Measurements from ENCODE around the gene LMO1.

- TF ChIP-seq POLR2AphosphoS5 (IDR thresholded peaks at IDR 0.05; ENCODE audit: control insufficient read depth, insufficient read depth, low read depth, low read length) (no peak), SIN3A (IDR thresholded peaks at IDR 0.05; ENCODE audit: borderline replicate concordance in 2 of 2, control insufficient read depth in 1 of 2, low read depth in 2 of 2, low read length in 2 of 2) (no peak), VEZF1 (CRISPR knock-in tag; IDR thresholded peaks at IDR 0.05) (no peak), CTCF (IDR thresholded peaks at IDR 0.05 in 2 of 3, conservative IDR thresholded peaks at IDR 0.05 in 1 of 3; ENCODE audit: insufficient read depth in 2 of 3, low read depth in 1 of 3, low read length in 3 of 3) (no peak), PCBP1 (IDR thresholded peaks at IDR 0.05; ENCODE audit: low read depth, low read length, poor library complexity, severe bottlenecking) (no peak), STAG1 (CRISPR knock-in tag; IDR thresholded peaks at IDR 0.05; ENCODE audit: borderline replicate concordance) (no peak), POLR2A (conservative IDR thresholded peaks at IDR 0.05) (no peak)
- TF ChIP-seq, protein P1, sequence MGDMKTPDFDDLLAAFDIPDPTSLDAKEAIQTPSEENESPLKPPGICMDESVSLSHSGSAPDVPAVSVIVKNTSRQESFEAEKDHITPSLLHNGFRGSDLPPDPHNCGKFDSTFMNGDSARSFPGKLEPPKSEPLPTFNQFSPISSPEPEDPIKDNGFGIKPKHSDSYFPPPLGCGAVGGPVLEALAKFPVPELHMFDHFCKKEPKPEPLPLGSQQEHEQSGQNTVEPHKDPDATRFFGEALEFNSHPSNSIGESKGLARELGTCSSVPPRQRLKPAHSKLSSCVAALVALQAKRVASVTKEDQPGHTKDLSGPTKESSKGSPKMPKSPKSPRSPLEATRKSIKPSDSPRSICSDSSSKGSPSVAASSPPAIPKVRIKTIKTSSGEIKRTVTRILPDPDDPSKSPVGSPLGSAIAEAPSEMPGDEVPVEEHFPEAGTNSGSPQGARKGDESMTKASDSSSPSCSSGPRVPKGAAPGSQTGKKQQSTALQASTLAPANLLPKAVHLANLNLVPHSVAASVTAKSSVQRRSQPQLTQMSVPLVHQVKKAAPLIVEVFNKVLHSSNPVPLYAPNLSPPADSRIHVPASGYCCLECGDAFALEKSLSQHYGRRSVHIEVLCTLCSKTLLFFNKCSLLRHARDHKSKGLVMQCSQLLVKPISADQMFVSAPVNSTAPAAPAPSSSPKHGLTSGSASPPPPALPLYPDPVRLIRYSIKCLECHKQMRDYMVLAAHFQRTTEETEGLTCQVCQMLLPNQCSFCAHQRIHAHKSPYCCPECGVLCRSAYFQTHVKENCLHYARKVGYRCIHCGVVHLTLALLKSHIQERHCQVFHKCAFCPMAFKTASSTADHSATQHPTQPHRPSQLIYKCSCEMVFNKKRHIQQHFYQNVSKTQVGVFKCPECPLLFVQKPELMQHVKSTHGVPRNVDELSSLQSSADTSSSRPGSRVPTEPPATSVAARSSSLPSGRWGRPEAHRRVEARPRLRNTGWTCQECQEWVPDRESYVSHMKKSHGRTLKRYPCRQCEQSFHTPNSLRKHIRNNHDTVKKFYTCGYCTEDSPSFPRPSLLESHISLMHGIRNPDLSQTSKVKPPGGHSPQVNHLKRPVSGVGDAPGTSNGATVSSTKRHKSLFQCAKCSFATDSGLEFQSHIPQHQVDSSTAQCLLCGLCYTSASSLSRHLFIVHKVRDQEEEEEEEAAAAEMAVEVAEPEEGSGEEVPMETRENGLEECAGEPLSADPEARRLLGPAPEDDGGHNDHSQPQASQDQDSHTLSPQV (IDR thresholded peaks at IDR 0.05): no peak
Measured at GRCh38 chr11:8282631-8283030, 19.0 kb upstream of the LMO1 start.
